Kidney (tissue), 14 donors: ENCODE data around the gene FOXN3. TPM values are rescaled to one million over a fixed set of nuclear protein-coding genes. Genes with fewer than 3 reads are reported as not detected.

Source experiments
- DNase-seq, 5 donors: peaks; one replicate each; pipeline ENCODE4 v3.0.0-alpha.2; 2013 to 2020
- FAIRE-seq: peaks from 2 replicates; lab custom pipeline; 2012; peaks lifted over from hg19 to GRCh38; lab: Jason Lieb, UNC
- H3K27ac ChIP-seq, 2 donors: one replicate each; pipeline ENCODE4 v1.7.0; 2013; ENCODE audit warnings: low read depth in 2 of 2, low read length in 2 of 2, inconsistent platforms in 1 of 2
- H3K27me3 ChIP-seq: one replicate; pipeline ENCODE4 v1.7.1; 2013; ENCODE audit warnings: low read length, inconsistent platforms; ENCODE audit not compliant: control insufficient read depth, insufficient read depth
- H3K36me3 ChIP-seq, 3 donors: one replicate each; pipeline versions ENCODE4 v1.7.0 to v1.7.1; 2013; ENCODE audit warnings: low read length in 3 of 3, control low read depth in 1 of 3, inconsistent platforms in 1 of 3; ENCODE audit not compliant: insufficient read depth in 3 of 3, control insufficient read depth in 2 of 3
- H3K4me1 ChIP-seq, 3 donors: one replicate each; pipeline versions ENCODE4 v1.7.0 to v1.7.1; 2013; ENCODE audit warnings: low read length in 3 of 3, inconsistent platforms in 1 of 3, low read depth in 1 of 3; ENCODE audit not compliant: control insufficient read depth in 2 of 3, insufficient read depth in 2 of 3
- H3K4me3 ChIP-seq, 3 donors: one replicate each; pipeline versions ENCODE4 v1.7.0 to v1.8.1; 2013; ENCODE audit warnings: low read length in 3 of 3, control low read depth in 1 of 3, inconsistent platforms in 1 of 3
- H3K9ac ChIP-seq, 3 donors: one replicate each; pipeline versions ENCODE4 v1.7.0 to v1.7.1; 2013; ENCODE audit warnings: low read length in 3 of 3, control low read depth in 1 of 3, inconsistent platforms in 1 of 3
- H3K9me3 ChIP-seq, 3 donors: one replicate each; pipeline versions ENCODE4 v1.7.0 to v1.7.1; 2013; ENCODE audit warnings: low read length in 3 of 3, control low read depth in 1 of 3, inconsistent platforms in 1 of 3; ENCODE audit not compliant: control insufficient read depth in 2 of 3, insufficient read depth in 1 of 3
- intact Hi-C: fragments of 100-400 bp; cut with DNase I; formaldehyde crosslinking; loops from one replicate; pipeline ENCODE4 v1.11.1; 2022
- polyA plus RNA-seq: library from polyadenylated mRNA; stranded (reverse); fragments of 350-450 nt; fragmentation: Illumina TruSeq; extraction: RNeasy Lipid Tissue Mini Kit (QIAGEN cat#74804); gene quantifications from one replicate; pipeline ENCODE4 v1.2.3, GENCODE V29; 2014; ENCODE audit warnings: low read depth, low replicate concordance; ENCODE audit not compliant: insufficient read depth
- total RNA-seq: library from RNA; stranded (reverse); fragmentation: NEBNext Ultra II Directional; extraction: Animal tissue kit (Norgen Biotek cat#: 25700); gene quantifications from one replicate; pipeline ENCODE4 v1.2.1, GENCODE V29; 2021
- TF ChIP-seq, protein P1 (sequence below): IDR thresholded peaks from 3 replicates; pipeline ENCODE4 v1.5.1; 2012; ENCODE audit warnings: mild to moderate bottlenecking, moderate library complexity, borderline replicate concordance; ENCODE audit not compliant: insufficient read depth; ENCODE audit errors: extremely low read depth
- donor health status: control.
- donor health status: control.
- donor health status: control.
- donor health status: control.
- donor health status: control.
- donor health status: DM: yes; HTN: yes; CAD: no.
- donor health status: Normal renal cell carcinoma (clear cell type).

FOXN3 gene
- total and polyA plus RNA-seq, 2 donors from 2014 or later = 6.4 to 50.1 TPM

DNA sequence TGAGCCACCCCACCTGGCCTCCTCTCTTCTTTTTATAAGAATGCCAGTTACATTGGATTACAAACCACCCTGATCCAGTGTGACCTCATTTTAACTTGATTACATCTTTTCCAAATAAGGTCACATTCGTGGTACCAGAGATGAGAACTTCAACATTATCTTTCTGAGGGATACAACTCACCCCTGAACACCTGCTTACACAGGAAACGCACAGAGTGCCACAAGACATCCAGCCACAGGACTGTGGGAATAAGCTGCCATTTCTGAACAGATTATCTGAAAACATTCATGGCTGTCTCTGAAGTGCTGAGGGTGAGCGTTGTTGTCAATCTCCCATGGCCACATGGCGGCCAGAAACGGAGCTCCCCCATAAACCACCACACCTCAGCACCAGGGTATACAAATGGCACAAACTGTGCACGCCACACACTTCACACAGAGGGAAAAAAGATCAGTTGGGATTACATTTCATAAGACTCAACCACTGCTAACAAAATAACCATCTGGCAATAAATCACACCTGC lies 23.7 kb downstream of the FOXN3 start:
- peaks cover 0 to 7% (median 0%) of the 10 kb centered on the region in 3 donors for H3K4me1 ChIP-seq
- H3K27me3 ChIP-seq = no peaks in the 10 kb centered on the region
- no peak overlapping the region for H3K4me3 ChIP-seq
- no peak for FAIRE-seq
- no peaks in the 10 kb centered on the region for H3K36me3 ChIP-seq
- no peak overlapping the region for H3K9ac ChIP-seq
- no peaks in the 10 kb centered on the region for H3K9me3 ChIP-seq
- H3K27ac ChIP-seq = no peak overlapping the region
- intact Hi-C loops = no loop called here
- DNase-seq = no peak
- TF ChIP-seq, protein P1, sequence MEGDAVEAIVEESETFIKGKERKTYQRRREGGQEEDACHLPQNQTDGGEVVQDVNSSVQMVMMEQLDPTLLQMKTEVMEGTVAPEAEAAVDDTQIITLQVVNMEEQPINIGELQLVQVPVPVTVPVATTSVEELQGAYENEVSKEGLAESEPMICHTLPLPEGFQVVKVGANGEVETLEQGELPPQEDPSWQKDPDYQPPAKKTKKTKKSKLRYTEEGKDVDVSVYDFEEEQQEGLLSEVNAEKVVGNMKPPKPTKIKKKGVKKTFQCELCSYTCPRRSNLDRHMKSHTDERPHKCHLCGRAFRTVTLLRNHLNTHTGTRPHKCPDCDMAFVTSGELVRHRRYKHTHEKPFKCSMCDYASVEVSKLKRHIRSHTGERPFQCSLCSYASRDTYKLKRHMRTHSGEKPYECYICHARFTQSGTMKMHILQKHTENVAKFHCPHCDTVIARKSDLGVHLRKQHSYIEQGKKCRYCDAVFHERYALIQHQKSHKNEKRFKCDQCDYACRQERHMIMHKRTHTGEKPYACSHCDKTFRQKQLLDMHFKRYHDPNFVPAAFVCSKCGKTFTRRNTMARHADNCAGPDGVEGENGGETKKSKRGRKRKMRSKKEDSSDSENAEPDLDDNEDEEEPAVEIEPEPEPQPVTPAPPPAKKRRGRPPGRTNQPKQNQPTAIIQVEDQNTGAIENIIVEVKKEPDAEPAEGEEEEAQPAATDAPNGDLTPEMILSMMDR = no peak

DNA sequence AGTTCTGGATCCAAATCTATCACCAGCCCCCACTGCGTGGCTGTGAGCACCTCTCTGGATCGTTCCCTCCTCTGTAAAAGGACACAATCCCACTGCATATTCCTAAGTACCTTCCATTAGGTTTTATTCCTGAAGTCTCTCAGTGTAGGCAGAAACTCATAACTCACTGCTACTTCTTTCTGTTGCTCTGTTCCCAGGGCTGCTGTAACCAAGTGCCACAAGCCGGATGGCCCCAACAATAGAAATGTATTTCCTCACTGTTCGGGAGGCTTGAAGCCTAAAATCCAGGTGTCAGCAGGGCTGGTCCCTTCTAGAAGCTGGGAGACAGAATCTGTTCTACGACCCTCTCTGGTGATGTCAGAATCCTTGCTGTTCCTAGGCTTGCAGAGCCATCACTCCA lies 24.9 kb downstream of the FOXN3 start:
- Histone ChIP-seq H3K9ac (no peak overlapping the region), H3K9me3 (no peaks in the 10 kb centered on the region), H3K27ac (no peak overlapping the region), H3K4me1 (peaks cover 0 to 7% (median 0%) of the 10 kb centered on the region in 3 donors), H3K27me3 (no peaks in the 10 kb centered on the region), H3K4me3 (no peak overlapping the region), H3K36me3 (no peaks in the 10 kb centered on the region)
- intact Hi-C loops = no loop called here
- DNase-seq (no peak), FAIRE-seq (no peak)
- TF ChIP-seq, protein P1 = no peak

DNA sequence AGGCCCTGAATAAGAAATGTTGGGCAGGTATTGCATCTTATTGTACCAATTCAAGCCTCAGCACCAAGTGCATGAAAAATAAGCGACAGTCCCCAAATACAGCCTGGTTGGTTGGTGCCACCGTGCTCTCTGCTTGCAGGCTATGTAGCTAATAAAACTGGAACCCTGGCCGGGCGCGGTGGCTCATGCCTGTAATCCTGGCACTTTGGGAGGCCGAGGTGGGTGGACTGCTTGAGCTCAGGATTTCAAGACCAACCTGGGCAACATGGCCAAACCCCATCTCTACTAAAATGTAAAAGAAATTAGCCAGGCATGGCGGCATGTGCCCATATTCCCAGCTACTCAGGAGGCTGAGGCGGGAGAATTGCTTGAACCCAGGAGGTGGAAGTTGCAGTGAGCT lies 25.5 kb downstream of the FOXN3 start:
- FAIRE-seq = no peak
- no peaks in the 10 kb centered on the region for H3K27me3 ChIP-seq
- no peaks in the 10 kb centered on the region for H3K9me3 ChIP-seq
- H3K9ac ChIP-seq = no peak overlapping the region
- TF ChIP-seq, protein P1 = no peak
- H3K27ac ChIP-seq = no peak overlapping the region
- no peaks in the 10 kb centered on the region for H3K36me3 ChIP-seq
- intact Hi-C loops = no loop called here
- peaks cover 0 to 7% (median 0%) of the 10 kb centered on the region in 3 donors for H3K4me1 ChIP-seq
- H3K4me3 ChIP-seq = no peak overlapping the region
- no peak for DNase-seq

DNA sequence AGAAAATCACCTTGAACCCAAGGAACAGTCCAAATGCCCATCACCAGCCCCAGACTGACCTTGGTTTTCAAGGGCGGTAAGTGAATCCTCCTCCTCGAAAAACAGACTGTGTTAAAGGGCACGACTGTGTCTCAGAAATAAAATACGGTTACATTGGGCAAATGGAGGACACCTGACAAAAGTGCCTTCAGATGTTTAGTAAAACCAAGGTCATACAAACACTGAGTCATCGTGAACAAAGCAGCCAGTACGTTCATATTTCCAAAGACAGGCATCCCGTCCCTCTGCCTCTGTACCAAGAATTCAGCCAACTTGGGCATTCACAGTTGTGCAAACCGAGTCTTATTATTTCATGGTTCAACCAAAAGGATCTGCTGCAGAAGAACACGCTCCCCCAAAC lies 25.9 kb downstream of the FOXN3 start:
- no peaks in the 10 kb centered on the region for H3K27me3 ChIP-seq
- H3K9me3 ChIP-seq = no peaks in the 10 kb centered on the region
- no peak for FAIRE-seq
- H3K4me3 ChIP-seq = no peak overlapping the region
- peaks cover 0 to 12% (median 0%) of the 10 kb centered on the region in 3 donors for H3K4me1 ChIP-seq
- no peak overlapping the region for H3K9ac ChIP-seq
- intact Hi-C loops = no loop called here
- TF ChIP-seq, protein P1 = no peak
- H3K36me3 ChIP-seq = no peaks in the 10 kb centered on the region
- DNase-seq = no peak
- H3K27ac ChIP-seq = no peak overlapping the region
